NCI-H2107 treated with DMSO at 0.1 percent for 48 hours (cell line): ENCODE results near the gene TNNT3.

Experiments used
- DNase-seq: peaks from one replicate; lab custom pipeline; 2025; ENCODE audit not compliant: unreplicated experiment; lab: John Stamatoyannopoulos, UW

TNNT3 gene

DNA sequence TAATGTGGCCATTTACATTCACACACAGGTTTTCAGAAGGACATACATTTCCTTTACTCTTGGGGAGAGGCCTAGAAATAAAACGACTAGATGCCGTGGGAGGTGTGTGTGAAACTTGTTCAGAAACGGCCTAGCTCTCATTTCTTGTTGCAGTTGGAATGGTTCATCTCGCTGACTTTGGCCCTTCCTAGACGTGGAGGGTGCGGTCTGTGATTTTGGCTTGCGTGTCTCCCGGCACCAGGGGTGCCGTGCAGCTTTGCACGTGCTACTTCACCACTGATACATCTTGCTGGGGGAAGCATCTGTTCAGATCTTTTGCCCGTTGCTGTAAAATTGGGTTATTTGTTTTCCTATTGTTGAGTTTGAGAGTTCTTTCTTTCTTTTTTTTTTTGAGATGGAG is 24.7 kb upstream of the TNNT3 start:
- no peak for DNase-seq

DNA sequence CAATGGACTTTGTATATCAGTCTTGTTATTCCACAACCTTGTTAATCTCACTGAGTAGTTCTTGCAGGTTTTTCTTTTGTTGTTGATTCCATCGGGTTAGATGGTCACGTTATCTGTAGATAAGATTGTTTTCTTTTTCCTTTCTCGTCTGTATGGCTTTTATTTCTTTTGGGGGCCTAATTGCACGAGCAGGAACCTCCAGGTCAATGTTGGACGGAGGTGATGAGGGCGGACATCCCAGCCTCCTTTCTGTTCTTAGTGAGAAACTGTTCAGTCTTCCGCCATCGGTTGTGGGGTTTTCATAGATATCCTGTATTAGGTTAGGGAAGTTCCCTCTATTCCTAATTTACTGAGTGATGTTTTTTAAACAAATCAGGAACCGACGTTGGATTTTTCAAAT is 23.0 kb upstream of the TNNT3 start:
- no peak for DNase-seq

DNA sequence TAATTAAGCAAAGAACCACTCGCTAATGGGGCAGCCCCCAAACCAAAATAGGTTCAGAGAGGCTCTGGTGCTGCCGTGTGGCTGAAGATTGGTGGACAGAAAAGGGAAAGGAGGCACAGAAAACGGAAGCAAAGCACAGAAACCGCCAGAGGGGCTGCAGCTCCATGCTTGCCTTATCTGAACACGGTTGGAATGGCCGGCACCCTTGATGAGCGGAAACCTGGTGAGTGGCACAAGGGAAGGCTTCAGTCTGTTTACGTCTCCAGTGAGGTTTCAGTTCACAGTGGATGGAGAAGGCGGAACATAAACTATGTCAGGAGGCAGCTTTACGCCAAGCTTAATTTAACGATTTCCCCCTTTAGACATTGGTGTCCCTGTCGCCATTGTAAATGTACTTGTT is 22.6 kb upstream of the TNNT3 start:
- DNase-seq, result no peak

DNA sequence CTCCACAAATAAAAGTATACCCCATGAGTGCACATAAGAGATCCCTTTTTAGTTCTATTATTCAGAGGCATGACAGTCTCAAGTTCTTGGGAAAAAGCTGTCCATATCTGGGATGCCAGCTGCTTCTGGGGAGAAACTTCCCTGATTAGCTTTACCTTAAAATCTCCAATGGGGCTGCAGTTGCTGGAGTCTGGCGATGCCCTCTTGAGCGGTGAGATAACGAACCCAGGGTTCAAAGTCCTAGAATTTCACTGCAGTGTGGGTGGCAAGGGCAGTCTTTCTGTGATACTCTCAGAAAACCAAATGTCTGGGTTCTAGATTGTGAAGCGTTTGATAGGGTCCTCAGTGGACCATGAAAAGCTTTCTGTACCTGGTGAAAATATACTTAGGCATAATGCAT is 20.4 kb upstream of the TNNT3 start:
- DNase-seq, result no peak

DNA sequence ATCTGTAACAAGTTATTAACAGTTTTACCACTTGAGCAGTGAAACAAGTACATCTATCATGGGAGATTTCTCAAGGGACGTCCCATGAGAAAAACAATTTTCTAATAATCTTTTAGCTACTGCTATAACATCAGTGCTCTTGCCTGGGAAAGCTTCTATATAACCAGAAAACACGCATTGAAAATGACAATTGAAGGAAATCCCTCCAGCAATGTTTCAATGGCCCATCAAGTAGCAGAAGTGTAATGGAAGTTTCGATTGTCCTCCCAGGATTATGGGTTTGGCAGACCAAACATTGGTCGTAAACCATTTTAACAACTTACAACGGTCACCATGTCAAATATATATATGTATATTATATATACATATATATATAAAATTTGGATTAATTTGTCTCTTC is 19.8 kb upstream of the TNNT3 start:
- no peak for DNase-seq

DNA sequence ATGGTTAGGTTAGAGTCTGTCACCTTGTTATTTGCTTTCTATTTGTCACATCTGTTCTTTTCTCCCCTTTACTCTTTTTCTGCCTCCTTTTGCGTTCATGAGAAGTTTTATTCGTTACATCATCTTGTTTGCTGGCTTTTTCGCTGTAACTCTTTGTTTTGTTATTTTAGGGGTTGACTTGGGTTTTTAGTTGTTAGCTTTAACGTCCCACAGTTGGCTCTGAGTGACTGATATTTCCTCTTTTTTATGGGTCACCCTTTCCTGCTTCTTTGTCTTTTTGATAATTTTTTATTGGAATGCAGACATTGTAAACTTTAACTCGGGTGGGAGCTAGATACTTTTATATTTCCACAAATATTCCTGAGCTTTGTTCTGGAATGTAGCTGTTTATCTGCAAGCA is 13.3 kb upstream of the TNNT3 start:
- no peak for DNase-seq

DNA sequence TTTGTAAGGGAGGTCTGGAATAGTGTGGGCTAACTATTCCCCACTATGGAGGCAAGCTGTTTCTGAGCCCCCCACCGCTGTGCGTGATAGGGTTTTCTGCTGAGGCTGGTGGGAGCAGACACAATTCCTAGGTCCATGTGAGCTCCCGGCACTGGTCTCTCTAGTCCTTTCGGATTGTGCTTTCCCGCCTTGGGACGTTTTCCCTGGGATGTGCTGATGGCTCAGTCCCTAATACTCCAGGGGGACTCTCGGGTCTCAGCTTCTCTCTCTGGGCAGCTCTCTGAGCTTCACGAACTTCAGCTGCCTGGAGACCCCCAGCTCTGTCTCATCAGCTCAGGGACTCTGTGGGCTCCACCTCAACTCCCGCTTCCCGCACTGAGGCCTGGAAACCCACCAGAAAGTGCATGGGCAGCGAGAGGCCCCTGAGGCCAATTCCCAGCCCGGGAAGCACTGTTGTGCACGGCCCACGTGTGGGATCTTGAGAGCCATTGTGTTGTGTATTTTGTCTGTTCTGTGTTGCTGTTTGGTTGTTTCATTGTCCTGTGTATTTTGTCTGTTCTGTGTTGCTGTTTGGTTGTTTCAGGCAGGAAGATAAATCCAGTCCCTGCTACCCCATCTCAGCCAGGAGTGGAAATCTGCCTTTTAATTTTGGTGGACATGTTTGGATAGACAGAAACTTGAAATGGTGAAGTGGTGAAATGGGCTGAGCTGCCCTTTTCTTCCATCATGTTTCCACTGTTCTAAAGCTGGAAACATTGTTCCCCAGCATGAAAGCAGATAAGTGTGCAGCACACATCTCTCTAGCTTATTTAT is 12.7 kb upstream of the TNNT3 start:
- DNase-seq, result no peak

DNA sequence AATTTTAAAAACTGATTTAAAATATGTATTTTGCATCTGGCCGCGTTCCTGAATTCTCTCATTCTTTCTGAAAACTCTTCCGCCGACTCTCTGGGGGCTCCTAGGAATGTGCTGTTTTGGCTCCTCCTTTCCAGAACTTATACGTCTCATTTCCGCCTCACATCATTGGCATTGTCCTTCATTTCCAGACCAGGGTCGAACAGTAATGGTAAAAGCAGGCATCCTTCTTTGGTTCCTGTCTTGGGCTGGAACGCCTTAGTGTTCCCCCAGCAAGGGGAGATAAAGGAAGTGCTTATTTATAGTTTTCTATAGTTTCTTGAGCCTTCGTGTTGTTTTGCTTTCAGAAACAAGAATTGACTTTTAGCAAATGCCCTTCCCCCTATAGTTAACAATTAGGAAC is 10.9 kb upstream of the TNNT3 start:
- DNase-seq, result no peak

DNA sequence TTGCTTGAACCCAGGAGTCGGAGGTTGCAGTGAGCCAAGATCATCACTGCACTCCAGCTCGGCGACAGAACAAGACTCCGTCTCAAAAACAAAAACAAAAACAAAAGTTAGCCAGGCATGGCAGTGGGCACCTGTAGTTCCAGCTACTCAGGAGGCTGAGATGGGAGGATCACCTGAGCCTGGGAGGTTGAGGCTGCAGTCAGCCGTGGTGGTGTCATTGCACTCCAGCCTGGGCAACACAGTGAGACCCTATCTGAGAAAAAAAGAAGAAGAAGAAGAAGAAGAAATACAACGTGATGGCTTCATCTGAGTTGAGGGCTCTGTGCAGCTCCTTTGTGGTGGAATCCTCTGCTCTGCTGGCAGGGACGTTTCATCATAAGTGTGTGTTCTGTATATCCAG is 10.0 kb upstream of the TNNT3 start:
- no peak for DNase-seq

DNA sequence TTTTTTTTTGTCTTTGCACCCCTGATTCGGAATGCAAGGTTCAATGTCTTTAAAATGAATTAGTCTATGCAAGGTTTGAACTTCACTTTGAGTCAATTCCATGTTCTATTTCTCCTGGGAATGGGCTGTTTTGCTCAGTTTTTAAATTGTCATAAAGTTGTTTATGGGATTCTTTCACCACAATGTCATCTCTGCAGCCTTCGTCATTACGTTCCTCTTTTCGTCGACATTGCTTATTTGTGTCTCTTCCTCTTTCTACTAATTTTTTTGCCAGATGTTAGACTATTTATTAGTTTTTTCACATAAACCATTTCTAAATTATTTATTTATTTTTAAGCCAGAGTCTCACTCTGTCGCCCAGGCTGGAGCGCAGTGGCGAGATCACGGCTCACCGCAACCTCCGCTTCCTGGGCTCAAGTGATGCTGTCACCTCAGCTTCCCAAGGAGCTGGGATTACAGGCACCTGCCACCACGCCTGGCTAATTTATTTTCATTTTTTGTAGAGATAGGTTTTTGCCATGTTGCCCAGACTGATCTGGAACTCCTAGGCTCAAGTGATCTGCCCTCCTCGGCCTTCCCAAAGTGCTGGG is 7.1 kb upstream of the TNNT3 start:
- no peak for DNase-seq

DNA sequence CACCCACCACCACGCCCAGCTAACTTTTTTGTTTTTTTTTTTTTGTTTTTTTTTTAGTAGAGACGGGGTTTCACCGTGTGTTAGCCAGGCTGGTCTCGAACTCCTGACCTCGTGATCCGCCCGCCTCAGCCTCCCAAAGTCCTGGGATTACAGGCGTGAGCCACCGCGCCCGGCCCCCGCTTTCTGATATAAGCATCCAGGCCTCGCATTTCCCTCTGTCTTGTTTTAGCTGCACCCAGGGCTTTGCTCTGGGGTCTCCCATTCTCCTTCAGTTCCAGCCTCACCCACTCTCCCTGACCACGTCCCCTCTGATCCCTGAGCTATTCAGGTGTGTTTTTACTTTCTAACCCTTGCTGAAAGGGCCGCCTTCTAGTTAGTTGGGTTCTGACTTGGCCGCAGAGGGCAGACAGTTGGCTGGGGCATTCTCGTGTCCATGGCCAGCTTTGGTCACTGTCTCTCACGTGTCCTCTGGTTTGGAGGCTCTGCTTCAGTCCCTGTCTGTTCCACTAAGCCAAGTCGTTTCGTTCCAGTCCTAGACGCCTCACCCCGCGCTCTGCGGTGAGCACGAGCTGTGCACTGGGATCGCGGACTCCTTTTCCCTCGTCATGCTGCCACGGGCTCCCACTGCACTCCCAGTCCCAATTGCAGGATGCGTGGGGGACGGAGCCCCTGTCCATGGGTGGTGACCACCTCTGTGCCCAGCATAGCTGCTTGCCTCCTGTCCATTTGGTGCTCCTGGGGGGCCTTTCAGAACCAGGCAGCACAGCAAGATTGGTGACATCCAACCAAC is 6.0 kb upstream of the TNNT3 start:
- no peak for DNase-seq

DNA sequence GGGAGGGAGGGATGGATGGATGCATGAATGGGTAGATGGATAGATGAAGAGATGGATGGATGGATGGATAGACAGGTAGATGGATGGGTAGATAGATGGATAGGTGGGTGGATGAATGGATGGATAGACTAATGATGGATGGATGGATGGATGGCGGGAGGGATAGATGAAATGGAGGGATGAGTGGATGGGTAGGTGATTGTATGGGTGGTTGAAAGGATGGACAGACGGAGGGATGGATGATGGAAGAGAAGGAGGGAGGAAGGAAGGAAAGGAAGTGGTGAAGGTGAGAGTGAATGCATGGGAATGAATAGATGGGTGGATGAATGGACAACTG is 3.7 kb upstream of the TNNT3 start:
- DNase-seq, result no peak

DNA sequence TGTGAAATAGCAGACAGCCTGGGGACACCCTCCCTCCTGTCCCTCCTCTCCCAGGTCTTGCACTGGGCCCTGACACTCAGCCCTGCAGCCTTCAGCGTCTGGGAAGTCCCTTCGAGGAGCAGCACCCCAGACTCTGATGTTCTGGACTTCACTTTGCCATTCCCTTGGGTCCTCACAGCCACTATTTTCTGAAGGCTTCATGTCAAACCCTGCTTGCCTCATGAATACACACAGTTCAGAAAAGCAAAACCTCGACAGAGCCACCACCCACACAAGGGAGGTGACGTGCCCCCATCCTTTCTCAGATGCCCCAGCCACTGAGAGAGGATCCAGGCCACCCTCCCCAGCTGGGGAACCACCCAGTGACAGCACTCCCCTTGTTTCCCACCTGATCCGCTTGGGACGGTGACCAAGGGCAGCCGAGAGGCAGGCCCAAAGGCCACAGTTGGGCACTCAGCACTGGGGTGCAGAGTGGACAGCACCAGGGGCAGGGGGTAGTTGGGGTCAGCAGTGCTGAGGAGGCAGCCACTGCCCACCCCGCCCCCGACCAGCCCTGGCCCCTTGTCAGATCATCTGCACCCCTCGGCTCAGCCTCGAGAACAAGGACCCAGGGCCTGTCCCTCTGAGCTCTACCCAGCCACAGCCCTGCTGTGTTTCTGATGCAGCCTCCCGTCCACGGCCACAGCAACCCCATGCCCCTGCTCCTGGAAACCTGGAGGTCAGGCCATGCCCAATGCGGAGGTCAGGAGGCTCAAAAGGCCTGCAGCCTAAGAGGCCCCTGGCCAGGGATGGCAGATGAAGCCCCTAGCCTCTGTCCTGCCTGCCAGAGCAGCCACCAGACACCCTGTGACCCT is 3.1 kb upstream of the TNNT3 start:
- no peak for DNase-seq

DNA sequence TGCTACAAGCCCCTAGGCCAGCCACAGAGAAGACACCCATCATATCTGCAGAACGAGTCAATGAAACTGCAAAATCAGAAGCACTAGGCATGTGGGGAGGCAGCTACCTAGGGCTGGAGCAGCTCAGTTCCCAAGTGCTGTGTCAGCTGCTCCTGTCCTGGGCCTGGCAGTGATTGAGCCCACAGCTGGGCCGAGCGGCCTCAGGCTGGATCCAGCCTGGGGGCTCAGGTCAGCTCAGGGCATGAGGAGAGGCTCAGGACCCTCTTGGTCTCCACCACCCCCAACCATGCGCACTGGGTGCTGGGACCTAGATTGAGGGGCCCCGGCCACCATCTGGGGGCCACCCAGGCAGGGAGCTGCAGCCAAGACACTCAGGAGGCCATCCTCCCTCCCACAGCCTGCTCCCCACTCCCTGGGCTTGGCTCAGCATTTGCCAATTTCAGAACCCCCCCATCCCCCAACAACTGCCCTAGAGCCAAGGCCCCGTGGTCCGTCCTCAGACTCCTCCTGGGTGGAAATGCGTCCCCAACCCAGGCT is 2.4 kb upstream of the TNNT3 start:
- no peak for DNase-seq

DNA sequence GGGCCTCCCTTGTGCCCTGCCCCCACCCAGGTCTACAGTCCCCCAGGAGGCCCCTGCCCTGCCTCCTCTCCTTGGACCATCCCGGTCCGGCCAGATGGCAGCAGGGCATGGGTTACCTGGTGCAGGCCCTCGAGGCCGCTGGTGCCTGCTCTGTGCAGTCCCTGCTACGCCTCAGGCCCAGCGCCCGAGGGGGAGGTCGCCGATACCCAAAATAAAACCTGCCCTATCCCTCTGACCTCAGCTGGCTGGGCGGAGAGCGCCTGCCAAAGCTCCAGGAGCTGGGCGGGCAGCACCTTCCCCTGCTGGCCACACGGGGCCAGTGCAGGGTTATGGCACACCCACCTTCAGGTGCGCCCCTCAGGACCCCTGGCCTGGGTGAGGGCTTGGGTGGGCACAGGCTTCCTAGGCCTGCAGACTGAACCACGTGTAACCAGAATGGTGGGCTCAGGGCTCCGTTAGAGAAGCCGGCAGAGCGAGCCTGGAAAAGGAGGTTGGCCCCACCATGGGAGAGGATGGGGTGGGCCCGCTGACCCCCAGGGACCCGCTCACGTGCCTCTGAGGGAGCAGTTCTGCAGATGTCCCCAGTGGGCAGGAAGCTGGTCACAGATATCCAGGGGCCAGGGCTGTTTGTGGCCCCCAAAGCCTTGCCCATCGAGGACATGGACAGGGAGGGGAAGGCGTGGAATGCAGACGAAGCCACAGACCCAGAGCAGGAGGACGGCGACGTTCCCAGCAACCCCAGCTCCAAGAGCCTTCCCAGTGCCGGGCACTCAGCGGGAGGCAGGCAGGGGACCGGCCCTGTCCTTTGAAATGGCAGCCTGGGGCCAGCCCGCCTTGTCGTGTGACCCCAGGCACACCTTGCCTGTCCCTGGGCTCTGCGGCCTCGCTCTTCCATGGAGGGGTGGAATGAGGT is 1.7 kb upstream of the TNNT3 start:
- no peak for DNase-seq

DNA sequence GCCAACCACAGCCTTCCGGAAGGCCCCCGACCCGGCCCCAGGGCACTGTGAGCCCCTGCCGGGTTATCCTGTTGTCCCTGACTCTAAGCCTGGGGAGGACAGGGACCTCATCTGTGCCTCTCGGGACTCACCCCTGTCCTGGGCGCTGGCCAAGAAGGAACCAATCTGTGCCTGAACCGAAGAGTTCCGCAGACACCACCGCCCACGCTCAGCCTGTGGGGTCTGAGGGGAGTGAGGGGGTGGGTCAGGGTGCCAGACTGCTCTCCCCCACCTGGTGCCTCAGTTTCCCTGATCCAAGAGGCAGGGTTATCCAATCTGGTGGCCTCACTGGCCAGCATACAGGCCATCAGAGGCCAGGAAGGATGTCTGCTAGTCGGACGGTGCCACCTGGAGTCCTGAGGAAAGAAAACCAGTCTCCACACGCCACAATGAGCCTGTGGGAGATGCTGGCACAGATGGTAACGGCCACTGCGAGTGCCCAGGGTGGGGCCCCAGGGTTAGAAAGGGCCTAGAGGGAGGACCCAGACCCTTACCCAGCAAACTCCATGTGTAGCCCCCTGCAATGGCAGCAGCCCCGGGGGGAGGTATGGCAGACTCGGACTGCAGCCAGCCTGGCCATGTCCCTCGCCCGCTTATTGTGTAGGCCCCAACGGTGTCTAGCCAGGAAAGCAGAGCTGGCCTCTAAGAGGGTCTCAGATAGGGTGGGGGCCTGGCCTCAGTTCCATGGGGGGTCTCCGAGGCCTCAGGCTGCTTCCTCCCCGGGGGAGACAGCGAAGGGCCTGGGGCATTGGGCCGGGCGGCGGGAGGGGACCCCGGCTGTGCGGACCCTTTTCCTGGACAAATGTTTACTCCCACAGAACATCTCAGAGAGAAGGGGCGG is 827 bp upstream of the TNNT3 start:
- DNase-seq, result no peak

DNA sequence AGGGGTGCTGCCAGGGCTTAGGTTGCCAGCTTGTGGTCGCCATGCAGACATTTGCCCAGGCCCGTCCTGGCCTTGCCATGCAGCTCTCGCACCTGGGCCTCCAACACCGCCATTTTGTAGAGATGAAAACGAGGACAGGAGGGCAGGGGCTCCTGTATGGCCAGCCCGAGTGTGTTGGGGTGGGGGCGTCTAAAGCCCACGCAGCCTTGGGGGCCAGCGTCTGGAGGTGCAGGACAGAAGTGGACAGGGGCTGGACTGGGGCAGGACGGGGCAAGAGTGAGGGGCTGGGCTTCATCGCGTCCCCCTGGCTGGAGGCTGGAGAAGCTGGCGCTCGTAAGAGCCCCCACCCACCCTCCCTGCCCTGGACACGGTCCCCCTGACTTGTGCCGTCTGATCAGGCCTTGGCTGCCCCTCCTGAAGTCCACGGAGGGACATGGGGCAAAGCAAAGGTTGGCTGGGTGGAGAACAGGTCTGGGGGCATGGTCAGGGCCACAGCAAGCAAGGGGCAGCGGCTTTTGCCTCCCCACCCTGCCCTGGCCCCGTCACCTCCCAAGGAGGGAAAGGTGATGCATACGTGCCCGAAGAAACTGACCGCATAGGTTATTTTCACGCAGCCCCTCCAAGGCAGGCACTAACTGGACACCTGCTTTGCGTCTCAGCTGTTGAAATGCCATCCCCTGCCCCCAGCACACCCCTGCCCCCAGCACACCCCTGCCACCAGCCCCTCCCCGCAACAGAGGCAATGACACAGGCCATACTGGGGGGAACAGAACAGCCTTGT is 815 bp downstream of the TNNT3 start:
- DNase-seq, result no peak

DNA sequence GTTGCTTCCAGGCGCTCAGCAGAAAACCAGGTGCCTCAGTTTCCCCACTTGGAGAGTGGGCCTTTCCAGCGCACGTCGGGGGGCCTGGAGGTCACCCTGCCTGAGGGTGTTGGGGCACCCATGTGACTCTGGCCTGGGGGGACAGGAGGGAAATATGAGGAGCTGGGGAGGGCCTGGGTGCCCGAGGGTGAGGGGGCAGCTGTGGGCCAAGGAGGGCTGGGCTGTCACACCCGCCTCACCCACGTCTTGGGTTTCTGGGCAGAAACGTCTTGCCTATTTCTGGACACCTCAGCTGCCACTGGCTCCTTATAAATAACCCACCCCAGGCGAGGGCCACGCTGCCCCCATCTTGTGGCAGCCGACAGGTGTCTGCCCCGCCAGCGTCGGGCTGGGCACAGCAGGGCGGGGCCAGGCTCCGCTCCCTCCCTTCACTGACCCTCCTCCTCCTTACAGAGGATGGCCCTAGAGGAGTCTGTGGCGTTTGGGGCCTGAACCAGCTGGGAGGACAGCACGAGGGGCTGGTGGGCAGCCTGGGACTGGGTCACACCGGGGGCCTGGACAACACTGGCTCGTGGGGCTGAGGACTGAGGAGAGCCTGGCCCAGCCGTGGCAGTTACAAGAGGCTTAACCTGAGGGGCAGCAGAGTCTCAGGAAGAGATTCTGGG is 1.5 kb downstream of the TNNT3 start:
- DNase-seq, result no peak
